Stimulated activated CD8-positive, alpha-beta memory T cell treated with anti-CD3 and anti-CD28 coated beads, Interleukin-7, amount 100 ng/mL, for 24 hours (primary cell): Measurements from ENCODE around the gene ATG9B.

ENCODE experiments used
- DNase-seq: peaks from one replicate; pipeline ENCODE4 v3.0.0-alpha.2; 2020; ENCODE audit warnings: low read depth

ATG9B gene

DNA sequence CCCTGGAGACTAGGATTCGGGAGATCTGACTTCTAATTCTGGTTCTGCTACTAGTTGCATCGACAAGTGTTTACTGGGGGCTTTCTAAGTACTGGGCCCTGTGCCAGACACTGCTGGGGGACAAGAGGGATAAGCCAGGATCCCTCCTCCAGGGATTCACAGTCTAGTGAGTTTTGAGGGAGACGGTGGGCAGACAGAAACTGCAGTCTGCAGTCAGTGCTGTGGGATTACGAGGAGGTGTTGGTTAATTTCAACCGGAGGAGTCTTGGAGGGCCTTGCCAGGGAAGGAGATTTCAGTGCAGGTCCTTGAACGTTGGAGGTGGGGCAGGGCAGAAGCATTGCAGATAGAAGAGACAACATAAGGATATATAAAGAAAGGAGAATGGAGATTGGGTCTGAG lies 42.6 kb downstream of the ATG9B start:
- DNase-seq = no peak

- DNase-seq = no peak
These were observed 43.6 kb downstream of the ATG9B start for GRCh38 chr7:150980663-150981062.

DNA sequence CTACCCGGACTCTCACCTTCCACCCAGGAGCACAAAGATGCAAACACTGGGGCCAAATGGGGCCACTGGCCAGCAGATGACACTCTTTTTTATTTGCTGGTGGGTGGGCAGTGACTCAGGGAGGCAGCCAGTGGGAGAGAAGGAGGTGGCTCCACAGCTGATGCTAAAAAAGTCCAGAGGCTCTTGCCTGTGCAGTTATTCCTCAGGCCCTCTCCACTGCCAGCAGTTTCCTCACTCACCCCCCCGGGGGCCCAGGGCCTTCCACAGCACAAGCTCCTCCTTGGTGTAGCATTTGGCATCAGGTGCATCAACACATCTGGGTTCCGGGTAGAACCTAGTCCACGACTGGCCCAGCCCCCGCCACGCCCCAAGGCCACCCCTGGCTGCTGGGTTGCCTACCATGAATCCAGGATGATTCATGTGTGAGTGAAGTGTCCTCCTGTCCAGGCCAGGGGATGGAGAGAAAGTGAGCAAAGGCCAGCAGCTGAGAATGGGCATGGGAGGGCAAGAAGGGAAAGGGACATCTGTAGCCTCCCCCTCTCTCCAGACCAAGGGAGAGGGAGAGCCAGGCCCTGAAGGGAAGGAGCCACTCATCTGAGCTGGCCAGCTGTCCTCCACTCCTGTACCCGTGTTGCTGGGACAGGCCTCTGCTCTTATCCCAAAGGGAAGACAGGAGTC lies 44.4 kb downstream of the ATG9B start:
- no peak for DNase-seq

DNA sequence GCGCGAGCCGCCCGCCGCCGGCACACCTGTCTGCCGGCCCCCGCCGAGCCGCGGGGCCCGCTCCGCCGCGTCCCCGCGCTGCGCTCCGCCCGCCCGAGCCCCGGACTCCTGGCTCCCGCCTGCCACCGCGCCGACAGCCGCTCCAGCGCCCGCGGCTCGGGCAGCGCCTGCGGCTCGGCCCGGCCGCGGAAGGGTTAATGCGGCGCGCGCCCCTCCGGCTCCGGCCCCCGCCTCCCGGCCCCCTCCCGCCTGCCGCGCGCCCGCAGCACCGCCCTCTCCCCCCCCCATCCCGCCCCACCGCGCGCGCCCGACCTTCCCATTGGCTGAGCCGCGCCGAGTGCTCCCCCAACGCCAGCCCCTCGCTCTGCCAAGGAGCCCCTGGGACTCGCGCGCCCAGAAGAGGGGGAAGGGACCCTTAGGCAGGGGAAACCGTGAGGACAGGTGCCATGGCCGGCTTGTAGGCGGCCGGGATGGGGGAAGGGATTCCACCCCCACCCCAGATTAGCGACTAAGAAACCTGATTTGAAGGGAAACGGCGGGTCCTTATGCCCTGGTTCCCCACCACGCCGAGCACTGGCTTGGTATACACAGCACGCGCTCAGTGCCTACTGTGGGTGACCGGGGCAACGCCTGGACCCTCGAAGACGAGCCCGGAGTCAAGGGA lies 46.0 kb downstream of the ATG9B start, which contains the start of gene KCNH2:
Gene KCNH2 (minus strand): TSS at position 196 of the 664 bp plus-strand sequence. CDS start 408 bp downstream, outside the sequence.
- no peak for DNase-seq

DNA sequence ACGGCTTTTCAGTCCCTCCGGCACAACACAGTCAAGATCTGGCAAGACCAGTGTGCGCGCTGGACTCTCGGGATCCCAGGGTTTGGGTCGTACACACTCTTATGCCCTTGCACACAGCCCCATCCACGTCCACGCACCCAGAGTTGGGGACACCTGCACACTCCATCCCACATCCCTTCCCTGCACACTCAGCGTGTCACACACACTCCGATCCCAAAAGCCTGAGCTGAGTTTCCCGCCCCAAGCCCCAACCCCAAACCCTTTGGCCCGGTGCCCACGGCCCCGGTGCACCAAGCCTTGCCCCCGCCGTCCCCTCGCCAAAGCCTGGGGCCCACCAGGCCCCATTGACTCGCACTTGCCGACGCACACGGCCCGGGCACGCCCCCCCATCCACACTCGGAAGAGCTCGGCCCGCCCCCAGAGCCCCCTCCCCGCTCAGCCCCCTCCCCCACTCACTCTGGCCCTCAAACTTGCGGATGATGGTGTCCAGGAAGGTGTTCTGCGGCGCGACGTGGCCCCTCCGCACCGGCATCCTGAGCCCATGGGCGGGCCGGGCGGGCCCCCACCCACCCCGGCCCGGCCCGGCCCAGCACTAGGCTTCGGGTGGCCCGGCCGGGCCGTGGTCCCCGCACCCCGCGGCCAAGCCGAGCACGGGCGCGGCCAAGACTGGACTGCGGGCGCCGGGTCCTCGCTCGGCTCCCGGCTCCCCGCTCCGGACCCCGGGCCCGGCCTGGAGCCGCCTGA lies 46.7 kb downstream of the ATG9B start:
- no peak for DNase-seq

DNA sequence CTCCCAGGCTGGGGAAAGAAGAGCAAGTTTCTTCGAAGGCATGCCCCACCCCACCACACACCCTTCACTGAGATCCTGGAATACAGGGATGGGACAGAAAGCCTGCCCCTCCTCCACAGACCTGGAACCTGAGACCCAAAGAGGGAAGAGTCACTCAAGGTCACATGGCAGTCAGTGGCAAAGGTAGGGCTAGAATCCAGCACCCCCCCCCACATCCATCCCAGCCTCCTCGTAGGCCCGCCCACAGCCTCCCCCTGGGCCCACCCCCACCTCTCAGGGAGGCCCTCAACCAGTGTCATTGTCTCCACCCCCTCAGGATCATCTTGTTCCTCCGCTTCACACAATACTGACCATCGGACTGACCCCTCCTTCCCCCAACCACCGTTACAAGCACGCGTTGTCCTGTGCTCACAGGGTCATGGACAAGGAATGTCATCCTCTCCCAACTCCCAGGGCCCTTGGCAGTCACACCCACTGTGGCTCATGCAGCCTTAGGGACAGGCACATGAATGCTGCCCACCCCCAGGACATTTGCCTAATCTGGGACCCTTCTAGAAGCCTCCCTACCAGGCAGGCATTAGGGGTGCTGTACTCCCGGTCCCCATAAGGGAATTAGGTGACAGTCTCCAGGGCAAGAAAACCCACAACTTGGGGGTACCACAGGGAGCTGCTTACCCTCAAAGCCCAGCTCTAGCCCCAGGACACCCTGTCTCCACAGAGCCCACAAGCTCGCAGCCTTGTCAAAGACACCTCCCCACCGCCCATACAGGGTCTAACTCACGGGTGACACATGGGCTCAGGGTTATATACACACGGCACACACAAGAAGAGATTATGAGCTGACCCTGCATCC lies 47.5 kb downstream of the ATG9B start:
- DNase-seq = no peak

DNA sequence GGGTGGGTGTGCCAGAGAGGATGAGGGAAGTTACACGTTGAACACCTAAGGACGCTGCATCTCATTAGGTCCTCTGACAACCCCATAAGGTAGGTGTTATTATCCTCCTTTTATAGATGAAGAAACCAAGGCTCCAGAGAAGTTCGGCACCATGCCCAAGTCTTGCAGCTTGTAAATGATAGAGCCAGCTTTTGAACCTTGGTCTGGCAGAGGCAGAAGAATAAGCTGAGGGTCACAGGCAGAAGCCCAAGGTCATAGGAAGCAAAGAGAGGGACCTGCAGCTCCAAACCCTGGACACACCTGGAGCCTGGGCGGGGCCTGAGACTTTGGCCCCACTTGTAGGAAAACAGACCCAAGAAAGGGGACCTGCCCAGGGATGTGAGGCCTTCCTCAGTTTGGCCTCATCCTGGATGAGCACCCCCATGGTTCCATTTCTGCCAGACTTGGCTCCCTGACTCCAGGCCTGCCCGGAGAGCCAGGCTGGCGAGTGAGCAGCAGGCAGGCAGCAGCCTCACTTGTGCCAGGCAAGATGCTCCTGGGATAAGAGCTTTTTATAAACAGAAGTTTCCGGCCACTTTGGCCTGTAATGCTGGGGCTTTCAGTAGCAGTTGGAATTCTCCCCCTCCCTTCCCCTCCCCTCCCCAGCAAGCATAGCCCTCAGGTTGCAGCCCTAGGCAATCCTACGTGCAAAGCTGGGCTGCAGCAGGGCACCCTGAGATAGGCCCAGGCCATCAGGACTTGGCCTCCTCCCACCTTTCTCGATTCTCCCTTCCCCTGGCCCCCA lies 48.6 kb downstream of the ATG9B start:
- no peak for DNase-seq

GRCh38 chr7:150974468-150975391 lies 49.6 kb downstream of the ATG9B start:
- DNase-seq = peak; percentile 59

DNA sequence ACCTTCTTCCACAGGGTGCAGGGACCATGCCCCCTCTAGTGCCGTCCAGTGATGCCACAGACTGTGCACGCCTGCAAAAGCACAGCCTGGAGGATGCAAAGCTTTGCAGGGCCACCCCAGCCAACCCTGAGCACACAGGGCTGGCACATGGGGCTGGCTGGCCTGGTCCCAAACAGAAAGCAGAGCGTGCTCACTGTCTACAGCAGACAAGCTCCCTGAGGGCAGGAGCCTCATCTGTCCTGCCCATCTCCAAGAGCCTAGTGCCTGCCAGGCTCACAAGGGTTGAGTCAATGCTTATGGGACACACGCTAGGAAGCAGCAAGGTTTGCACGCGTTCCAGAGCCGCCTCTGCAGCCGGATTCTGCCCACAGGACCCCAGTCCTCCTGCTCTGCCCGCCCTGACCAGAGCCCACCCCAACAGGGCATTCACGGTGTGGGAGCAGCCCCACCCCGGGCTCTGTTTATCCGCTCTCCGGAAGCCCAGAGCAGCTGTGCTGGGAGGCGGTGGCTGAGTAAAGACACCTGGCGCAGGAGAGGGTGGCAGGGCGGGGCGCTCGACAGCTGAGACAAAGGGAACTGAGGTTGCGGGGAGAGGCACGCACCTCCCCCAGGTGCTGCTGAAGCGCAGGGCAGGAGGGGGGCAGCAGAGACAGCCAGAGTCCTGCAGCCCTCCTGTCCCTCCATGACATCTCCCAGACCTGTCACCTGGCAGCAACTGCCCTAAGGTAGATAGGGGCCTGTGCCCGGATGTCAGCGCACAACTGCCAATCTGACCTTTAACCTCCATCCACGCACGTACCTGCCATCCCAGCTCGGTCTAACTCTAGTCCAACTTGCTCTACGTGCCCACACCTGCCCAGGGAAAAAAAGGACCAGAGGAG lies 50.5 kb downstream of the ATG9B start:
- no peak for DNase-seq

DNA sequence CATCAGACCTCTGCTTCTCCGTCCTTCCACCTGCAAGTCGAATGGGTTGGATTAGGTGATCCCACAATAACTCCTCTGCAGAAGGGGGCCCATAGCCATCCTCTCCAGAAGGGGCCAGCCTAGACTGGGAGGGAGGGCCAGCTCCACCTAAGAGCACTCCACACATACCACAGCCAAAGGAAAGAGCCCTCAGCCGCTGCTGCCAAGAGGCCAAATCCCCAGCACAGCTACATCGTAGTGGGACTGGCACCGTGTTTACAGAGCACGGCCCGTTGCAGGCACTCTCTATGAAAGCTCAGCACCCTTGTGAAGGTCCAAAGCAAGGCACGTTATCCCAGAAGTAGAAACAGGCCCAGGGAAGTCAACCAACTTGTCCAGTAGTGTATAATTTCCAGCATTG lies 51.6 kb downstream of the ATG9B start:
- DNase-seq = no peak

DNA sequence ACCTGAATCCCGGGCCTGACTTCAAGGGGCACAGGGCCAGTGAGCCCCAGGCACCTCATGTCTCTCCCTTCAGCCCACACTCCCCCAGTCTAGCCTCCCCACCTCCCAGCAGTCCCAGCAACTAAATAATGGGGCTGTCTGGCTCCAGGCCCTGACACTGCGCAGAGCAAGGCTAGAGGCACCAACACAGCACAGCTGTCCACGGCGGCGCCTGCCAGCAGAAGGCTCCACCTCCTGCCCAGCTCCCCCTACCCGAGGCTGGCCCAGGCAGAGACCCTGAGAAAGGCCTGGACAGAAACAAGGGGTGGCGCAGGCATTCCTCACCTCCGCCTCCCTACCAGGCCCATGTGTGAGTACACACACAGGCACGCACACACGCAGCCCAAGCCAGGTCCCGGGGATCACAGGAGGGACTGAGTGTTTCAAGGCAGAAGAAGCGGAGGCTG lies 52.2 kb downstream of the ATG9B start:
- DNase-seq = no peak

GRCh38 chr7:150971242-150972022 lies 52.9 kb downstream of the ATG9B start:
- no peak for DNase-seq

DNA sequence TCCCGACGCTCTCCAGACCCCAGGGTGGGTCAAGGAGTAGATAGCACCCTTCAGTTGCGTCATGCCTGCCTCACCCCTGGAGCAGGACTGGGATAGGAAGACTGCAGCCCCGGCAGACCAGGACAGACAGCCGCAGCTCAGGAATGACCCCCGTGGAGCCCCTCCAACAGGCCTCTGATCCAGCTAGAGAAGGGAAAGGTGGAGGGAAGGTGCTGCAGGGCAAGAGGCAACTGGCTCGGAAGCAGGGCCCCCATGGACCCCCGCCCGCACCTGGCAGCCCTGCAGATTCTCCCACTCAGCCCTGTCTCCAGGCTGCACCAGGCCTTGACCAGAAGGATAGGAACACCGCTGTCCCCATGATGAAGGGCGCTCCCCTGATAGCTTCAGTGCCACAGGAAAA lies 53.9 kb downstream of the ATG9B start:
- DNase-seq = no peak

DNA sequence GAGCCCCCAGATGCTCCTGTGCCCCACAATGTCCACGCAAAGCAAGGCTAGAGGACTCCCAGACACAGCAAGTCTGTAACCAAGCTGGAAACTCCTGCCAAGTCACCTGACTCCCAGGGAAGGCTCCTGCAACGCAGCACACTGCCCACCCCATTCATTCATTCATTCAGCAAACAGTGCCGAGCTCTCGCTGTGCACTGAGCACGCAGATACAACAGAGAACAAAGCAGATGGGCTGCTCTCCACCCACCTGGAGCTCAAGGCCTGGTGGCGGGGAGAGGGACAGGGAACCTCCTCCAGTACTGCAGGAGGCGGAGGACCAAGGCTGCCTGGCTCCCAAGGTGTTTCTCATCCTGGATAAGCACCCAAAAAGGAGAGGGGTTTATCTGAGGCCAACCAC lies 54.8 kb downstream of the ATG9B start:
- no peak for DNase-seq

GRCh38 chr7:150968734-150969372 lies 55.4 kb downstream of the ATG9B start:
- DNase-seq = no peak

GRCh38 chr7:150968056-150968733 lies 56.1 kb downstream of the ATG9B start:
- DNase-seq = no peak

GRCh38 chr7:150967349-150967748 lies 56.9 kb downstream of the ATG9B start:
- DNase-seq = no peak
